HEK293 (cell line): ENCODE data around the gene CCDC142.
"Not testable (repeated sequence)": the region's sequence is repeated elsewhere in the genome, so short reads cannot be mapped to it uniquely, and the experiment has no call there.

ENCODE experiments used
- CTCF ChIA-PET: fragments of 350-600 bp; formaldehyde crosslinking; extraction: SDS; loops from one replicate; lab custom pipeline; 2021; ENCODE audit warnings: antibody characterized with exemption; lab: Yijun Ruan, JAX
- POLR2A ChIA-PET: fragments of 300-600 bp; formaldehyde crosslinking; extraction: SDS; loops from one replicate; lab custom pipeline; 2020; ENCODE audit warnings: antibody characterized with exemption, inconsistent platforms; lab: Yijun Ruan, JAX
- H3K27ac ChIP-seq: fragments of 200-500 bp; sonication (Bioruptor generic); 2 replicates; pipeline ENCODE4 v1.5.1; 2014; ENCODE audit warnings: low read depth, low read length, control low read depth, inconsistent platforms; ENCODE audit errors: extremely low read depth
- H3K36me3 ChIP-seq, 2 experiments: fragments of 200-500 bp in 1 of 2; sonication (Bioruptor generic) in 1 of 2; 1 replicate in 1 of 2; 2 replicates in 1 of 2; pipeline ENCODE4 v1.5.1; 2014 to 2017; ENCODE audit warnings: inconsistent platforms in 2 of 2, low read length in 2 of 2; ENCODE audit not compliant: control insufficient read depth in 2 of 2, insufficient read depth in 1 of 2
- H3K4me1 ChIP-seq: fragments of 200-500 bp; sonication (Bioruptor generic); 2 replicates; pipeline ENCODE4 v1.5.1; 2014; ENCODE audit warnings: mild to moderate bottlenecking, low read length, inconsistent platforms; ENCODE audit not compliant: control insufficient read depth, insufficient read depth
- H3K4me3 ChIP-seq: 2 replicates; pipeline ENCODE4 v1.5.1; 2011; ENCODE audit warnings: low read depth, mild to moderate bottlenecking, control low read depth, low read length, moderate library complexity
- H3K9me3 ChIP-seq: fragments of 200-500 bp; sonication (Bioruptor generic); 2 replicates; pipeline ENCODE4 v1.5.1; 2014; ENCODE audit warnings: low read depth, low read length, inconsistent platforms; ENCODE audit not compliant: control insufficient read depth, insufficient read depth
- BCL11A ChIP-seq: fragments of 450-650 bp; formaldehyde crosslinking; IDR thresholded peaks from 2 replicates; pipeline ENCODE4 v1.5.1; 2016; ENCODE audit warnings: low read depth, missing biosample characterization, missing genetic modification characterization
- BCL11B ChIP-seq: fragments of 450-650 bp; formaldehyde crosslinking; IDR thresholded peaks from 2 replicates; pipeline ENCODE4 v1.5.1; 2016; ENCODE audit warnings: low read depth, missing biosample characterization, missing genetic modification characterization
- MZF1 ChIP-seq: fragments of 450-650 bp; formaldehyde crosslinking; IDR thresholded peaks from 2 replicates; pipeline ENCODE4 v1.5.1; 2017; ENCODE audit warnings: missing biosample characterization, missing genetic modification characterization, borderline replicate concordance
- PRDM1 ChIP-seq: fragments of 450-650 bp; formaldehyde crosslinking; IDR thresholded peaks from 2 replicates; pipeline ENCODE4; 2016; ENCODE audit warnings: missing biosample characterization, missing genetic modification characterization
- ZBTB8A ChIP-seq: fragments of 450-650 bp; formaldehyde crosslinking; IDR thresholded peaks from 2 replicates; pipeline ENCODE4 v1.5.1; 2016; ENCODE audit warnings: missing biosample characterization, missing genetic modification characterization
- ZFP69B ChIP-seq: fragments of 450-650 bp; formaldehyde crosslinking; IDR thresholded peaks from 2 replicates; pipeline ENCODE4 v1.5.1; 2016; ENCODE audit warnings: missing biosample characterization, missing genetic modification characterization
- ZNF10 ChIP-seq: fragments of 450-650 bp; formaldehyde crosslinking; IDR thresholded peaks from 2 replicates; pipeline ENCODE4 v1.5.1; 2017; ENCODE audit warnings: missing biosample characterization, missing genetic modification characterization
- ZNF112 ChIP-seq: fragments of 450-650 bp; formaldehyde crosslinking; IDR thresholded peaks from 2 replicates; pipeline ENCODE4 v1.5.0; 2017; ENCODE audit warnings: missing biosample characterization, missing genetic modification characterization
- ZNF121 ChIP-seq: fragments of 450-650 bp; formaldehyde crosslinking; IDR thresholded peaks from 2 replicates; pipeline ENCODE4 v1.5.1; 2016; ENCODE audit warnings: missing biosample characterization, missing genetic modification characterization
- ZNF138 ChIP-seq: fragments of 450-650 bp; formaldehyde crosslinking; IDR thresholded peaks from 2 replicates; pipeline ENCODE4 v1.5.1; 2016; ENCODE audit warnings: missing biosample characterization, missing genetic modification characterization, borderline replicate concordance
- ZNF394 ChIP-seq: fragments of 450-650 bp; formaldehyde crosslinking; IDR thresholded peaks from 2 replicates; pipeline ENCODE4 v1.5.1; 2016; ENCODE audit warnings: missing biosample characterization, missing genetic modification characterization, mild to moderate bottlenecking, moderate library complexity, borderline replicate concordance
- ZNF473 ChIP-seq: fragments of 450-650 bp; formaldehyde crosslinking; IDR thresholded peaks from 2 replicates; pipeline ENCODE4 v1.5.1; 2017; ENCODE audit warnings: missing biosample characterization, missing genetic modification characterization
- ZNF571 ChIP-seq: fragments of 450-650 bp; formaldehyde crosslinking; IDR thresholded peaks from 2 replicates; pipeline ENCODE4 v1.5.0; 2017; ENCODE audit warnings: missing biosample characterization, missing genetic modification characterization
- ZNF660 ChIP-seq: fragments of 450-650 bp; IDR thresholded peaks from 2 replicates; pipeline ENCODE4 v1.5.1; 2018; ENCODE audit warnings: missing biosample characterization, mild to moderate bottlenecking, missing genetic modification characterization
- ZNF777 ChIP-seq: fragments of 450-650 bp; formaldehyde crosslinking; IDR thresholded peaks from 2 replicates; pipeline ENCODE4 v1.5.1; 2017; ENCODE audit warnings: missing biosample characterization, missing genetic modification characterization, borderline replicate concordance
- TF ChIP-seq, protein P1 (sequence below): fragments of 450-650 bp; formaldehyde crosslinking; IDR thresholded peaks from 2 replicates; pipeline ENCODE4; 2016; ENCODE audit warnings: missing biosample characterization, missing genetic modification characterization
- TF ChIP-seq, protein P2 (sequence below): fragments of 450-650 bp; formaldehyde crosslinking; IDR thresholded peaks from 2 replicates; pipeline ENCODE4 v1.5.1; 2016; ENCODE audit warnings: missing biosample characterization, missing genetic modification characterization
- TF ChIP-seq, protein P3 (sequence below): fragments of 450-650 bp; formaldehyde crosslinking; IDR thresholded peaks from 2 replicates; pipeline ENCODE4 v1.5.1; 2016; ENCODE audit warnings: missing biosample characterization, missing genetic modification characterization
- TF ChIP-seq, protein P4 (sequence below): fragments of 450-650 bp; formaldehyde crosslinking; IDR thresholded peaks from 2 replicates; pipeline ENCODE4 v1.5.1; 2016; ENCODE audit warnings: missing biosample characterization, missing genetic modification characterization
- TF ChIP-seq, protein P5 (sequence below): fragments of 450-650 bp; formaldehyde crosslinking; IDR thresholded peaks from 2 replicates; pipeline ENCODE4 v1.5.1; 2016; ENCODE audit warnings: missing biosample characterization, missing genetic modification characterization, borderline replicate concordance
- TF ChIP-seq, protein P6 (sequence below): fragments of 450-650 bp; formaldehyde crosslinking; IDR thresholded peaks from 2 replicates; pipeline ENCODE4 v1.5.1; 2017; ENCODE audit warnings: missing biosample characterization, missing genetic modification characterization
- TF ChIP-seq, protein P7 (sequence below): fragments of 450-650 bp; formaldehyde crosslinking; IDR thresholded peaks from 2 replicates; pipeline ENCODE4 v1.5.1; 2016; ENCODE audit warnings: missing biosample characterization, missing genetic modification characterization

Gene CCDC142

DNA sequence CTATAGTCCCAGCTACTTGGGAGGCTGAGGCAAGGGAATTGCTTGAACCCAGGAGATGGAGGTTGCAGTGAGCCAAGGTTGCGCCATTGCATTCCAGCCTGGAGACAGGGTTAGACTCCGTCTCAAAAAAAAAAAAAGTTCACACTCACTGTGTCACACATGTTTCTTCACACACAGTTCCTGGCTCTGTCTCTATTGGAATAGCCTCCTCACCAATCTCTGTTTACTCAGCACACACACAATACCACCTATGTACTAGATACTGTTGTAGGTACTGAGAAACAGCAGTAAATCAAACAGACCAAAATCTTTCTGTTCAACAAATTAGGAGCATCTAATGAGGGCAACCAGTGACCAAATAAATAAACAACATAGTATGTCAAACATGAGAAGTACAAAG is 3.3 kb upstream of the CCDC142 start (continued):
- TF ChIP-seq, protein P1, sequence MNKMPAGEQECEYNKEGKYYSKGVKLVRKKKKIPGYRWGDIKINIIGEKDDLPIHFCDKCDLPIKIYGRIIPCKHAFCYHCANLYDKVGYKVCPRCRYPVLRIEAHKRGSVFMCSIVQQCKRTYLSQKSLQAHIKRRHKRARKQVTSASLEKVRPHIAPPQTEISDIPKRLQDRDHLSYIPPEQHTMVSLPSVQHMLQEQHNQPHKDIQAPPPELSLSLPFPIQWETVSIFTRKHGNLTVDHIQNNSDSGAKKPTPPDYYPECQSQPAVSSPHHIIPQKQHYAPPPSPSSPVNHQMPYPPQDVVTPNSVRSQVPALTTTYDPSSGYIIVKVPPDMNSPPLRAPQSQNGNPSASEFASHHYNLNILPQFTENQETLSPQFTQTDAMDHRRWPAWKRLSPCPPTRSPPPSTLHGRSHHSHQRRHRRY (tag by site-specific recombination) = no peak
- no peak for TF ChIP-seq ZNF138 (tag by site-specific recombination)
- TF ChIP-seq BCL11A (tag by site-specific recombination) = no peak
- TF ChIP-seq MZF1 = no peak
- TF ChIP-seq, protein P2, sequence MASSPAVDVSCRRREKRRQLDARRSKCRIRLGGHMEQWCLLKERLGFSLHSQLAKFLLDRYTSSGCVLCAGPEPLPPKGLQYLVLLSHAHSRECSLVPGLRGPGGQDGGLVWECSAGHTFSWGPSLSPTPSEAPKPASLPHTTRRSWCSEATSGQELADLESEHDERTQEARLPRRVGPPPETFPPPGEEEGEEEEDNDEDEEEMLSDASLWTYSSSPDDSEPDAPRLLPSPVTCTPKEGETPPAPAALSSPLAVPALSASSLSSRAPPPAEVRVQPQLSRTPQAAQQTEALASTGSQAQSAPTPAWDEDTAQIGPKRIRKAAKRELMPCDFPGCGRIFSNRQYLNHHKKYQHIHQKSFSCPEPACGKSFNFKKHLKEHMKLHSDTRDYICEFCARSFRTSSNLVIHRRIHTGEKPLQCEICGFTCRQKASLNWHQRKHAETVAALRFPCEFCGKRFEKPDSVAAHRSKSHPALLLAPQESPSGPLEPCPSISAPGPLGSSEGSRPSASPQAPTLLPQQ (tag by site-specific recombination) = no peak
- no peak for TF ChIP-seq ZNF394 (tag by site-specific recombination)
- no peak for TF ChIP-seq ZNF112 (tag by site-specific recombination)
- TF ChIP-seq, all 188 proteins: peak for 0

DNA sequence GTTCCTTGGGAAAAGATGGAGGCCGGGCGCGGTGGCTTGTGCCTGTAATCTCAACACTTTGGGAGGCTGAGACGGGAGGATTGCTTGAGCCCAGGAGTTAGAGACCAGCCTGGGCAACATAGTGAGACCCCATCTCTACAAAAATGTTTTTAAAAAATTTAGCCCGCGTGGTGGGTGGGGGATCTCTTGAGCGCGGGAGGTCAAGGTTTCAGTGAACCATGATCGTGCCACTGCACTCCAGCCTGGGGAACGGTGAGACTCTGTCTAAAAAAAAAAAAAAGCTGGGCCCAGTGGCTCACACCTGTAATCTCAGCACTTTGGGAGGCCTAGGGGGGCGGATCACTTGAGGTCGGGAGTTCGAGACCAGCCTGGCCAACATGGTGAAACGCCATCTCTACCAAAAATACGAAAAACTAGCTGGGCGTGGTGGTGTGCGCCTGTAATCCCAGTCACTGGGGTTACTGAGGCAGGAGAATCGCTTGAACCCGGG is 922 bp upstream of the CCDC142 start:
- Histone ChIP-seq H3K4me3 (peak overlapping the region; percentile 92), H3K36me3 (peaks cover 34 to 49% of the 10 kb centered on the region in 2 experiments), H3K27ac (peak overlapping the region; percentile 74; the same call in 1 of the 2 replicates)
- H3K4me1 ChIP-seq, H3K9me3 ChIP-seq: not testable (repeated sequence)
- CTCF ChIA-PET = interaction anchor here (0.6 to 5.0 kb wide), 17 partner anchors 9 to 135 kb away, joined by 3 to 72 read pairs (median 5); partner anchors contain the start of genes AUP1, HTRA2 and MRPL53
- peak; percentile 95 for TF ChIP-seq ZNF121 (tag by site-specific recombination)
- POLR2A ChIA-PET = interaction anchor here (0.6 to 4.0 kb wide), 11 partner anchors 18 to 746 kb away, joined by 3 to 37 read pairs (median 4); partner anchors contain the start of genes AUP1, DQX1, HTRA2 and INO80B

DNA sequence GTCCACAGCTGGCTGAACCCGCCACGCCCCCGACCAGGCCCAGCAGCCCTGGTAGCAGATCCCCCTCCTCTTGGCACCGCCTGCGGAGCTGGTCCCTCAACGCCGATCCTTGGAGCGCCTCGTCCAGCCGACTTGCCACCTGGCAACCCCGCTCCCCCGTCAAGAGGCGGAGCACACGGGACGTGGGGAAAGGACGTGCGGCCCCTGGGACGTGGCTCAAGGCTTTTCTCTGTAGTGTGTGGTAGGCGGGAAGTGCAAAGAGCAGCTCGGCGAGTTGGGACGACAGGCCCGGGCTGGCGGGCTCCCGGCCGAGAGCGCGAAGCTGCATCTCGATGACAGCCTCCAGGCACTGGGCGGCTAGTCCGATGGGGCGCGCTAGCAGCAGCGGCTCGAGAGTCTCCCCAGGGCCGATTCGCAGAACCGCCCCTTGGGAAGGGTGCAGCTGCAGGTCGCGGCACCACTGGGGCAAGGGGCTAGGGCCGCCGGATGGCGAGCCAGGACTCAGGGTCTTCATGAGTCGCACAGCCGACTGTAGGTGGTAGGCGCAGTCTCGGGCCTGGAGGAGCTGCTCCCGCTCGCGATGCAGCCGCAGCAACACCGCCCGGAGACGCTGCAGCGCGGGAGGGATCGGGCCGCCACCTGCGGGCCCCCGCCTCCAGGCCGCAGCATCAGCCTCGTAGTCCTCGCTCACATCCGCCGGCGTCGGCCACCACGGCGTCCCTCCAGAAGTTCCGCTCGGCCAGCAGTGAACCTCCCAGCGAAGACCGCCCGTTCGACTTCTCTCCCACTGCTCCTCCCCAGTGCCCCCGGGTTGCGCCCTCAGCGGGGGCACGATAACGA is 617 bp downstream of the CCDC142 start:
- no peaks in the 10 kb centered on the region for H3K9me3 ChIP-seq
- H3K36me3 ChIP-seq = peaks cover 50 to 54% of the 10 kb centered on the region in 2 experiments
- ChIA-PET POLR2A (interaction anchor here (0.8 to 4.0 kb wide), 19 partner anchors 10 to 745 kb away, joined by 3 to 37 read pairs (median 4); partner anchors contain the start of genes AUP1, DQX1, HTRA2 and INO80B), CTCF (interaction anchor here (0.8 to 5.0 kb wide), 15 partner anchors 9 to 119 kb away, joined by 3 to 72 read pairs (median 4); partner anchors contain the start of genes AUP1, HTRA2 and MRPL53)
- peak overlapping the region; percentile 74 for H3K27ac ChIP-seq
- peak overlapping the region; percentile 92 for H3K4me3 ChIP-seq
- H3K4me1 ChIP-seq = no peaks in the 10 kb centered on the region
- TF ChIP-seq ZNF10 (tag by site-specific recombination) (no peak), BCL11B (tag by site-specific recombination) (no peak), ZBTB8A (tag by site-specific recombination) (no peak), ZNF777 (tag by site-specific recombination) (no peak), ZNF571 (tag by site-specific recombination) (no peak), ZNF660 (tag by site-specific recombination) (no peak), ZFP69B (tag by site-specific recombination) (no peak; the same call in 1 of the 2 replicates), ZNF473 (tag by site-specific recombination) (no peak), PRDM1 (no peak)
- TF ChIP-seq, protein P3, sequence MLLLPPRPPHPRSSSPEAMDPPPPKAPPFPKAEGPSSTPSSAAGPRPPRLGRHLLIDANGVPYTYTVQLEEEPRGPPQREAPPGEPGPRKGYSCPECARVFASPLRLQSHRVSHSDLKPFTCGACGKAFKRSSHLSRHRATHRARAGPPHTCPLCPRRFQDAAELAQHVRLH = no peak
- TF ChIP-seq, protein P4, sequence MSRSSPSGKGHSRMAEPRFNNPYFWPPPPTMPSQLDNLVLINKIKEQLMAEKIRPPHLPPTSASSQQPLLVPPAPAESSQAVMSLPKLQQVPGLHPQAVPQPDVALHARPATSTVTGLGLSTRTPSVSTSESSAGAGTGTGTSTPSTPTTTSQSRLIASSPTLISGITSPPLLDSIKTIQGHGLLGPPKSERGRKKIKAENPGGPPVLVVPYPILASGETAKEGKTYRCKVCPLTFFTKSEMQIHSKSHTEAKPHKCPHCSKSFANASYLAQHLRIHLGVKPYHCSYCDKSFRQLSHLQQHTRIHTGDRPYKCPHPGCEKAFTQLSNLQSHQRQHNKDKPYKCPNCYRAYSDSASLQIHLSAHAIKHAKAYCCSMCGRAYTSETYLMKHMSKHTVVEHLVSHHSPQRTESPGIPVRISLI (tag by site-specific recombination) = no peak
- TF ChIP-seq, protein P5, sequence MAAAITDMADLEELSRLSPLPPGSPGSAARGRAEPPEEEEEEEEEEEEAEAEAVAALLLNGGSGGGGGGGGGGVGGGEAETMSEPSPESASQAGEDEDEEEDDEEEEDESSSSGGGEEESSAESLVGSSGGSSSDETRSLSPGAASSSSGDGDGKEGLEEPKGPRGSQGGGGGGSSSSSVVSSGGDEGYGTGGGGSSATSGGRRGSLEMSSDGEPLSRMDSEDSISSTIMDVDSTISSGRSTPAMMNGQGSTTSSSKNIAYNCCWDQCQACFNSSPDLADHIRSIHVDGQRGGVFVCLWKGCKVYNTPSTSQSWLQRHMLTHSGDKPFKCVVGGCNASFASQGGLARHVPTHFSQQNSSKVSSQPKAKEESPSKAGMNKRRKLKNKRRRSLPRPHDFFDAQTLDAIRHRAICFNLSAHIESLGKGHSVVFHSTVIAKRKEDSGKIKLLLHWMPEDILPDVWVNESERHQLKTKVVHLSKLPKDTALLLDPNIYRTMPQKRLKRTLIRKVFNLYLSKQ = no peak
- TF ChIP-seq, protein P6, sequence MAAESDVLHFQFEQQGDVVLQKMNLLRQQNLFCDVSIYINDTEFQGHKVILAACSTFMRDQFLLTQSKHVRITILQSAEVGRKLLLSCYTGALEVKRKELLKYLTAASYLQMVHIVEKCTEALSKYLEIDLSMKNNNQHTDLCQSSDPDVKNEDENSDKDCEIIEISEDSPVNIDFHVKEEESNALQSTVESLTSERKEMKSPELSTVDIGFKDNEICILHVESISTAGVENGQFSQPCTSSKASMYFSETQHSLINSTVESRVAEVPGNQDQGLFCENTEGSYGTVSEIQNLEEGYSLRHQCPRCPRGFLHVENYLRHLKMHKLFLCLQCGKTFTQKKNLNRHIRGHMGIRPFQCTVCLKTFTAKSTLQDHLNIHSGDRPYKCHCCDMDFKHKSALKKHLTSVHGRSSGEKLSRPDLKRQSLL (tag by site-specific recombination) = no peak
- TF ChIP-seq, protein P7, sequence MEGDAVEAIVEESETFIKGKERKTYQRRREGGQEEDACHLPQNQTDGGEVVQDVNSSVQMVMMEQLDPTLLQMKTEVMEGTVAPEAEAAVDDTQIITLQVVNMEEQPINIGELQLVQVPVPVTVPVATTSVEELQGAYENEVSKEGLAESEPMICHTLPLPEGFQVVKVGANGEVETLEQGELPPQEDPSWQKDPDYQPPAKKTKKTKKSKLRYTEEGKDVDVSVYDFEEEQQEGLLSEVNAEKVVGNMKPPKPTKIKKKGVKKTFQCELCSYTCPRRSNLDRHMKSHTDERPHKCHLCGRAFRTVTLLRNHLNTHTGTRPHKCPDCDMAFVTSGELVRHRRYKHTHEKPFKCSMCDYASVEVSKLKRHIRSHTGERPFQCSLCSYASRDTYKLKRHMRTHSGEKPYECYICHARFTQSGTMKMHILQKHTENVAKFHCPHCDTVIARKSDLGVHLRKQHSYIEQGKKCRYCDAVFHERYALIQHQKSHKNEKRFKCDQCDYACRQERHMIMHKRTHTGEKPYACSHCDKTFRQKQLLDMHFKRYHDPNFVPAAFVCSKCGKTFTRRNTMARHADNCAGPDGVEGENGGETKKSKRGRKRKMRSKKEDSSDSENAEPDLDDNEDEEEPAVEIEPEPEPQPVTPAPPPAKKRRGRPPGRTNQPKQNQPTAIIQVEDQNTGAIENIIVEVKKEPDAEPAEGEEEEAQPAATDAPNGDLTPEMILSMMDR = peak; percentile 61
